SK-N-SH treated with all-trans-retinoic acid at 6 μM for 48 hours (cell line): Measurements from ENCODE around the gene FKBP6.

Source experiments
- ATAC-seq: fragments of 200-7000 bp; cut with Tn5 transposase; 3 replicates; pipeline ENCODE4 v1.9.1; 2020; ENCODE audit warnings: mild to moderate bottlenecking, moderate library complexity
- BACH2 ChIP-seq: fragments of 250-450 bp; sonication (Bioruptor Pico); IDR thresholded peaks from 2 replicates; pipeline ENCODE4 v1.9.0; 2021; ENCODE audit warnings: mild to moderate bottlenecking, borderline replicate concordance
- CSDC2 ChIP-seq: fragments of 250-450 bp; sonication (Bioruptor Pico); IDR thresholded peaks from 2 replicates; pipeline ENCODE4 v1.5.0; 2020; ENCODE audit warnings: mild to moderate bottlenecking, moderate library complexity
- GLIS3 ChIP-seq: fragments of 250-450 bp; sonication (Bioruptor Pico); IDR thresholded peaks from 2 replicates; pipeline ENCODE4 v1.5.0; 2020; ENCODE audit warnings: mild to moderate bottlenecking, moderate library complexity
- ISL1 ChIP-seq: fragments of 250-450 bp; sonication (Bioruptor Pico); IDR thresholded peaks from 2 replicates; pipeline ENCODE4 v2.1.2; 2022; ENCODE audit warnings: mild to moderate bottlenecking, moderate library complexity
- OSR1 ChIP-seq: fragments of 250-450 bp; sonication (Bioruptor Pico); IDR thresholded peaks from 2 replicates; pipeline ENCODE4 v1.8.0; 2022; ENCODE audit warnings: moderate library complexity, mild to moderate bottlenecking, inconsistent platforms
- PPARA ChIP-seq: fragments of 250-450 bp; sonication (Bioruptor Pico); IDR thresholded peaks from 2 replicates; pipeline ENCODE4 v1.5.0; 2020; ENCODE audit warnings: mild to moderate bottlenecking, borderline replicate concordance
- RARB ChIP-seq: fragments of 250-450 bp; sonication (Bioruptor Pico); IDR thresholded peaks from 2 replicates; pipeline ENCODE4 v1.8.0; 2021; ENCODE audit warnings: mild to moderate bottlenecking, moderate library complexity
- SNAI2 ChIP-seq: fragments of 250-450 bp; sonication (Bioruptor Pico); IDR thresholded peaks from 2 replicates; pipeline ENCODE4 v1.5.0; 2020; ENCODE audit warnings: mild to moderate bottlenecking, moderate library complexity
- ZC3H10 ChIP-seq: fragments of 250-450 bp; sonication (Bioruptor Pico); IDR thresholded peaks from 2 replicates; pipeline ENCODE4 v1.5.1; 2021; ENCODE audit warnings: mild to moderate bottlenecking, moderate library complexity
- ZFP3 ChIP-seq: fragments of 250-450 bp; sonication (Bioruptor Pico); IDR thresholded peaks from 2 replicates; pipeline ENCODE4 v1.5.0; 2020; ENCODE audit warnings: mild to moderate bottlenecking, moderate library complexity
- ZFP30 ChIP-seq: fragments of 450-650 bp; formaldehyde crosslinking; IDR thresholded peaks from 2 replicates; pipeline ENCODE4 v1.5.0; 2022; ENCODE audit warnings: mild to moderate bottlenecking, moderate library complexity
- ZNF565 ChIP-seq: fragments of 450-650 bp; formaldehyde crosslinking; conservative IDR thresholded peaks from 2 replicates; pipeline ENCODE4 v1.5.0; 2020; ENCODE audit warnings: low read depth, mild to moderate bottlenecking, moderate library complexity
- ZNF70 ChIP-seq: fragments of 450-650 bp; formaldehyde crosslinking; IDR thresholded peaks from 2 replicates; pipeline ENCODE4 v1.5.0; 2020; ENCODE audit warnings: mild to moderate bottlenecking, moderate library complexity
- ZNF8 ChIP-seq: fragments of 450-650 bp; formaldehyde crosslinking; IDR thresholded peaks from 2 replicates; pipeline ENCODE4 v1.5.0; 2020; ENCODE audit warnings: mild to moderate bottlenecking, moderate library complexity
- TF ChIP-seq, protein P1 (sequence below): fragments of 250-450 bp; sonication (Bioruptor Pico); IDR thresholded peaks from 2 replicates; pipeline ENCODE4 v1.5.1; 2020; ENCODE audit warnings: low read depth, mild to moderate bottlenecking, moderate library complexity
- TF ChIP-seq, protein P2 (sequence below): fragments of 250-450 bp; sonication (Bioruptor Pico); IDR thresholded peaks from 2 replicates; pipeline ENCODE4 v1.8.0; 2021; ENCODE audit warnings: low read depth, mild to moderate bottlenecking, moderate library complexity, borderline replicate concordance
- TF ChIP-seq, protein P3 (sequence below): fragments of 250-450 bp; sonication (Bioruptor Pico); IDR thresholded peaks from 2 replicates; pipeline ENCODE4 v1.8.0; 2020; ENCODE audit warnings: mild to moderate bottlenecking, moderate library complexity, borderline replicate concordance
- TF ChIP-seq, protein P4 (sequence below): fragments of 250-450 bp; sonication (Bioruptor Pico); IDR thresholded peaks from 2 replicates; pipeline ENCODE4 v1.5.0; 2020; ENCODE audit warnings: mild to moderate bottlenecking, moderate library complexity
- TF ChIP-seq, protein P5 (sequence below): fragments of 250-450 bp; sonication (Bioruptor Pico); IDR thresholded peaks from 2 replicates; pipeline ENCODE4 v1.5.1; 2021; ENCODE audit warnings: mild to moderate bottlenecking, moderate library complexity

Gene FKBP6

DNA sequence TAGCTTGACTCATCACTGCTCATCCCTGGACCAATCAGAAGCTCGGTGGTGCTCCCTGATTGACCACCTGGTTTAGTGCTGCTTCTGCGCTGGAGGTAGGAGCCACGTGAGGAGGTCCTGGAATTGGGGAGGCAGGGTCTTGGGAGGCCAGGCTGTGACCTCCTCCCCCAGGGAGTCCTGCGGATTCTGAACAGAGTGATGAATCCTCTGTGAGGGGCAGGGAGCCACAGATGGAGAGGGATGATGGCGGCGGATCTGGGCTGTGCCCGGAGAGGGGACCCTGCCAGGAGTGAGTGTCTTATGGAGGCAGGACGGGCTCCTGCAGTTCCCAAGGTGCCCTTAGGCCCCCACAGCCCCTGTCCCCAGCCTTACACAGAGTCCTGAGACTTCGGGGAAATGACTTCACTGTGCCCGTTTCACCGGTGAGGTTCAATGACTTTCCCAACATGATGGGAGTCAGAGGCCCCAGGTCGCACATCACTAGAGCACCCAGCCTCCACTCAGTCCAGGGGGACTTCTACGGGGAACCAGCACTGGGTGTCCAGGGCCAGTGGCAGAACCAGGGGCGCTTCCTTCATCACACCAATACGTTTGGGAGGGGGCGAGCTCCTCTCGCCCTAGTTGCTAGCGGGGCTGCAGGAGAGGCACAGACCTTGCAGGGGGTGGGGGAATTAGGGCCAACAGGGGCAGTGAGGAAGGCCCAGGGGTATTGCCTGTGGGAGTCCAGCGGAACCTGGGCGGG lies 48.9 kb downstream of the FKBP6 start (continued):
- TF ChIP-seq, protein P1, sequence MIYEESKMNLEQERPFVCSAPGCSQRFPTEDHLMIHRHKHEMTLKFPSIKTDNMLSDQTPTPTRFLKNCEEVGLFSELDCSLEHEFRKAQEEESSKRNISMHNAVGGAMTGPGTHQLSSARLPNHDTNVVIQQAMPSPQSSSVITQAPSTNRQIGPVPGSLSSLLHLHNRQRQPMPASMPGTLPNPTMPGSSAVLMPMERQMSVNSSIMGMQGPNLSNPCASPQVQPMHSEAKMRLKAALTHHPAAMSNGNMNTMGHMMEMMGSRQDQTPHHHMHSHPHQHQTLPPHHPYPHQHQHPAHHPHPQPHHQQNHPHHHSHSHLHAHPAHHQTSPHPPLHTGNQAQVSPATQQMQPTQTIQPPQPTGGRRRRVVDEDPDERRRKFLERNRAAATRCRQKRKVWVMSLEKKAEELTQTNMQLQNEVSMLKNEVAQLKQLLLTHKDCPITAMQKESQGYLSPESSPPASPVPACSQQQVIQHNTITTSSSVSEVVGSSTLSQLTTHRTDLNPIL (CRISPR knock-in tag): no peak
- TF ChIP-seq CSDC2 (CRISPR knock-in tag): no peak

DNA sequence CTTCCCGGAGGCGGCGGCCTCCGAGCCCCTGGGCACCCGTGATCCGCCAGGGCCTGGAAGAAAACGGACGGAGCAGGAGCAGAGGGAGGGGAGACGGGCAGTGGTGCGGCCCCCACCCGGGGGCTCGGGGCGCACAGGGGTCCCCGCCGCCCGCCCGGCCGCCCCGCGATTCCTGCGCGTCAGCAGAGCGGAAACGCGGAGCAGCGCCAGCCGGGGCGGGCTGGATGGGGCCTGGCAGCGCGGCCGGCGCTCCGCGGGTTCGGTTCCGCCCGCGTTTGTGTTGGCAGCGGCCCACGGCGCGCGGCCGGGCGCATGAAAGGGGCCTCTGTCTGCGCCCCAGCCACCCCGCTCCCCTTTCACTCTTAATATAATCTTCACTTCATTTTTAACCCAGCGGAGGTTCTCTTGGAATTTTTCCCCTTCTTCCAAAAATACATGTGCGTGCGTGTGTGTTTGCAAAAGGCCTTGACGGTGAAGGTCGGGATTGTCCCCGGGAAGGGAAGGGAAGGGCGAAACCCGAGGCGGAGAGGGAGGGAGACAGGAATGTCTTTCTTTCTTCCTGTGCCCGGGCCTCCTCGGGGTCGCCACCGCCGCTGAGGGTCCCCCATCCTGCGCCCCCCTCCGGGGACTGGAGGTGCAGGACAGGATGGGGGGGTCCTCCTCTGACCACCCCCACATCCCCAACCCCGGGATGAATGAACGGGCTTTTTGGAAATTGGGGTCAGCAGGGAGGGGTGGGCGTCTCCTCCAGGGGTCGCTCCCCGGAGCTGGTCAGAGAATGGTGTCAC lies 49.6 kb downstream of the FKBP6 start:
- peak; percentile 29 for ATAC-seq

DNA sequence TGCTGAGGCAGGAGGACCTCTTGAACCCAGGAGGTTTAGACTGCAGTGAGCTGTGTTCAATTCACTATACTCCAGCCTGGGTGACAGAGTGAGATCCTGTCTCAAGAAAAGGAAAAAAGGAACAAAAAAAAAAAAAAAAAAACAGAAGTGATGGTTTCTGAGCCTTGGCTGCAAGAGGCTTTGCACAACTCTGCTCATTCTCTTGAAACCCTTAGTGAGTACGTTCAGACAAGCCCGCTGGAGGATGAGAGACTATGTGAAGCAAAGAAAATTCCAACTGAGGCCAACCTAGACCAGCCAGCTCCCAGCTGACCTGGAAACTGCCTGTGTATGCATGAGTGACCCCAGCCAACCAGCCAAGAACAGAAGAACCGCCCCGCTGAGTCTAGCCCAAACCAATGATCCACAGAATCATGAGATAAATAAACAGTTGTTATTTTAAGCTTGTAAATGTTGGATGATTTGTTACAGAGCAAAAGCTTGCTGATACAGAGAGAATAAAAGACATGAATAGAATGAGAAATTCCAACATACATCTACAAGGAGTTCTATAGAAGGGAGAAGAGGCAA lies 55.1 kb downstream of the FKBP6 start:
- TF ChIP-seq PPARA (CRISPR knock-in tag) (no peak), SNAI2 (no peak), BACH2 (CRISPR knock-in tag) (no peak), RARB (no peak), OSR1 (CRISPR knock-in tag) (no peak), ZNF70 (CRISPR knock-in tag) (no peak), ISL1 (CRISPR knock-in tag) (no peak)
- TF ChIP-seq, protein P2, sequence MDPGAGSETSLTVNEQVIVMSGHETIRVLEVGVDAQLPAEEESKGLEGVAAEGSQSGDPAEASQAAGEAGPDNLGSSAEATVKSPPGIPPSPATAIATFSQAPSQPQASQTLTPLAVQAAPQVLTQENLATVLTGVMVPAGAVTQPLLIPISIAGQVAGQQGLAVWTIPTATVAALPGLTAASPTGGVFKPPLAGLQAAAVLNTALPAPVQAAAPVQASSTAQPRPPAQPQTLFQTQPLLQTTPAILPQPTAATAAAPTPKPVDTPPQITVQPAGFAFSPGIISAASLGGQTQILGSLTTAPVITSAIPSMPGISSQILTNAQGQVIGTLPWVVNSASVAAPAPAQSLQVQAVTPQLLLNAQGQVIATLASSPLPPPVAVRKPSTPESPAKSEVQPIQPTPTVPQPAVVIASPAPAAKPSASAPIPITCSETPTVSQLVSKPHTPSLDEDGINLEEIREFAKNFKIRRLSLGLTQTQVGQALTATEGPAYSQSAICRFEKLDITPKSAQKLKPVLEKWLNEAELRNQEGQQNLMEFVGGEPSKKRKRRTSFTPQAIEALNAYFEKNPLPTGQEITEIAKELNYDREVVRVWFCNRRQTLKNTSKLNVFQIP (CRISPR knock-in tag): no peak
- TF ChIP-seq, protein P1 (CRISPR knock-in tag): no peak
- TF ChIP-seq, protein P3, sequence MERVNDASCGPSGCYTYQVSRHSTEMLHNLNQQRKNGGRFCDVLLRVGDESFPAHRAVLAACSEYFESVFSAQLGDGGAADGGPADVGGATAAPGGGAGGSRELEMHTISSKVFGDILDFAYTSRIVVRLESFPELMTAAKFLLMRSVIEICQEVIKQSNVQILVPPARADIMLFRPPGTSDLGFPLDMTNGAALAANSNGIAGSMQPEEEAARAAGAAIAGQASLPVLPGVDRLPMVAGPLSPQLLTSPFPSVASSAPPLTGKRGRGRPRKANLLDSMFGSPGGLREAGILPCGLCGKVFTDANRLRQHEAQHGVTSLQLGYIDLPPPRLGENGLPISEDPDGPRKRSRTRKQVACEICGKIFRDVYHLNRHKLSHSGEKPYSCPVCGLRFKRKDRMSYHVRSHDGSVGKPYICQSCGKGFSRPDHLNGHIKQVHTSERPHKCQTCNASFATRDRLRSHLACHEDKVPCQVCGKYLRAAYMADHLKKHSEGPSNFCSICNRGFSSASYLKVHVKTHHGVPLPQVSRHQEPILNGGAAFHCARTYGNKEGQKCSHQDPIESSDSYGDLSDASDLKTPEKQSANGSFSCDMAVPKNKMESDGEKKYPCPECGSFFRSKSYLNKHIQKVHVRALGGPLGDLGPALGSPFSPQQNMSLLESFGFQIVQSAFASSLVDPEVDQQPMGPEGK (CRISPR knock-in tag): no peak
- ATAC-seq: no peak

DNA sequence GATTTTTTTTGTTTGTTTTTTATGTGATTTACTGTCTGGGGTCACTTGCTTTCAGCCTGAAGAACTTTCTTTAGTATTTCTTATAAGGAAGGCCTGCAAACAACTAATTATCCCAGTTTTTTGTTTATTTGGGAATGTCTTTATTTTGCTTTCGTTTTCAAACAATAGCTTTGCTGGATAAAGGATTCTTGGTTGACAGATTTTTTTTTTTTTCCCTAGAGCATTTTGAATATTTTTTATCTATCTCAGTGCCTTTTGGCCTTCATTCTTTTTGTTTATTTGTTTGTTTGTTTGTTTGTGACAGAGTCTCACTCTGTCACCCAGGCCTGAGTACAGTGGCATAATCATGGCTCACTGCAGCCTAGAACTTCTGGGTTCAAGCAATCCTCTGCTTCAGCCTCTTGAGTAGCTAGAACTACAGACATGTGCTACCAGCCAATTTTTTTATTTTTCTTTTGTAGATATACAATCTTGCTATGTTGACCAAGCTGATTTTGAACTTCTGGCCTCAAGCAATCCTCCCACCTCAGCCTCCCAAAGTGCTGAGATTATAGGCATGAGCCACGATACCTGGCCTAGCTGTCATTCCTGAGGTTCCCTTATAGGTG lies 59.4 kb downstream of the FKBP6 start:
- no peak for ATAC-seq
- no peak for TF ChIP-seq CSDC2 (CRISPR knock-in tag)
- no peak for TF ChIP-seq ISL1 (CRISPR knock-in tag)
- no peak for TF ChIP-seq ZNF8 (CRISPR knock-in tag)
- TF ChIP-seq, all 23 proteins: peak for 0

DNA sequence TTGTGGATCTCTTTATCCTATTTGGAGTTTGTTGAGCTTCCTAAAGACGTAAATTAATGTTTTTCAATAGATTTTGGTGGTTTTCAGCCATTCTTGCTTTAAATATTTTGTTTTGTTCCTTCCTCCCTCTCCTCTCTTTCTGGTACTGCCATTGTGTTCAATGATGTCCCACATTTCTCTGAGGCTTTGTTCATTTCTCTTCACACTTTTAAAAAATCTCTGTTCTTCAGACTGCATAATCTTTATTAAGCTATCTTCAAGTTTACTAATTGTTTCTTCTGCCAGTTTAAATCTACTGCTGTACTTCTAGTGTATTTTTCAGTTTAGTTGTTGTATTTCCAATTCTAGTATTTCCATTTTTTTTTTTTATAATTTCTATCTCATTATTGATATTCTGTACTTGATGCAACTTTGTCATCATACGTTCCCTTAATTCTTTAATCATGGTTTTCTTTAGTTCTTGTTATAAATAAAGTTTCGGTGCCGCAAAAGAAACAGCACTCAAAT lies 60.0 kb downstream of the FKBP6 start:
- ATAC-seq: no peak
- TF ChIP-seq CSDC2 (CRISPR knock-in tag) (no peak), ZC3H10 (CRISPR knock-in tag) (no peak), SNAI2 (no peak), ZFP3 (no peak), OSR1 (CRISPR knock-in tag) (no peak), ZFP30 (no peak), ZNF70 (CRISPR knock-in tag) (no peak), RARB (no peak), GLIS3 (CRISPR knock-in tag) (no peak), ZNF565 (CRISPR knock-in tag) (no peak)
- TF ChIP-seq, protein P4, sequence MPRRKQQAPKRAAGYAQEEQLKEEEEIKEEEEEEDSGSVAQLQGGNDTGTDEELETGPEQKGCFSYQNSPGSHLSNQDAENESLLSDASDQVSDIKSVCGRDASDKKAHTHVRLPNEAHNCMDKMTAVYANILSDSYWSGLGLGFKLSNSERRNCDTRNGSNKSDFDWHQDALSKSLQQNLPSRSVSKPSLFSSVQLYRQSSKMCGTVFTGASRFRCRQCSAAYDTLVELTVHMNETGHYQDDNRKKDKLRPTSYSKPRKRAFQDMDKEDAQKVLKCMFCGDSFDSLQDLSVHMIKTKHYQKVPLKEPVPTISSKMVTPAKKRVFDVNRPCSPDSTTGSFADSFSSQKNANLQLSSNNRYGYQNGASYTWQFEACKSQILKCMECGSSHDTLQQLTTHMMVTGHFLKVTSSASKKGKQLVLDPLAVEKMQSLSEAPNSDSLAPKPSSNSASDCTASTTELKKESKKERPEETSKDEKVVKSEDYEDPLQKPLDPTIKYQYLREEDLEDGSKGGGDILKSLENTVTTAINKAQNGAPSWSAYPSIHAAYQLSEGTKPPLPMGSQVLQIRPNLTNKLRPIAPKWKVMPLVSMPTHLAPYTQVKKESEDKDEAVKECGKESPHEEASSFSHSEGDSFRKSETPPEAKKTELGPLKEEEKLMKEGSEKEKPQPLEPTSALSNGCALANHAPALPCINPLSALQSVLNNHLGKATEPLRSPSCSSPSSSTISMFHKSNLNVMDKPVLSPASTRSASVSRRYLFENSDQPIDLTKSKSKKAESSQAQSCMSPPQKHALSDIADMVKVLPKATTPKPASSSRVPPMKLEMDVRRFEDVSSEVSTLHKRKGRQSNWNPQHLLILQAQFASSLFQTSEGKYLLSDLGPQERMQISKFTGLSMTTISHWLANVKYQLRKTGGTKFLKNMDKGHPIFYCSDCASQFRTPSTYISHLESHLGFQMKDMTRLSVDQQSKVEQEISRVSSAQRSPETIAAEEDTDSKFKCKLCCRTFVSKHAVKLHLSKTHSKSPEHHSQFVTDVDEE (CRISPR knock-in tag): no peak
- TF ChIP-seq, protein P5, sequence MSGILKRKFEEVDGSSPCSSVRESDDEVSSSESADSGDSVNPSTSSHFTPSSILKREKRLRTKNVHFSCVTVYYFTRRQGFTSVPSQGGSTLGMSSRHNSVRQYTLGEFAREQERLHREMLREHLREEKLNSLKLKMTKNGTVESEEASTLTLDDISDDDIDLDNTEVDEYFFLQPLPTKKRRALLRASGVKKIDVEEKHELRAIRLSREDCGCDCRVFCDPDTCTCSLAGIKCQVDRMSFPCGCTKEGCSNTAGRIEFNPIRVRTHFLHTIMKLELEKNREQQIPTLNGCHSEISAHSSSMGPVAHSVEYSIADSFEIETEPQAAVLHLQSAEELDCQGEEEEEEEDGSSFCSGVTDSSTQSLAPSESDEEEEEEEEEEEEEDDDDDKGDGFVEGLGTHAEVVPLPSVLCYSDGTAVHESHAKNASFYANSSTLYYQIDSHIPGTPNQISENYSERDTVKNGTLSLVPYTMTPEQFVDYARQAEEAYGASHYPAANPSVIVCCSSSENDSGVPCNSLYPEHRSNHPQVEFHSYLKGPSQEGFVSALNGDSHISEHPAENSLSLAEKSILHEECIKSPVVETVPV (CRISPR knock-in tag): no peak
- TF ChIP-seq, protein P2 (CRISPR knock-in tag): no peak
